B cell (primary cell): Measurements from ENCODE around the gene NME7. TPM values are rescaled to one million over a fixed set of nuclear protein-coding genes. Genes with fewer than 3 reads are reported as not detected.

ENCODE experiments used
- ATAC-seq: fragments of 200-7000 bp; cut with Tn5 transposase; one replicate; pipeline ENCODE4 v1.10.0; 2021; ENCODE audit warnings: low read depth, mild to moderate bottlenecking, moderate number of reproducible peaks, moderate library complexity
- CTCF ChIA-PET: fragments of 350-600 bp; sonication (Branson Sonifier 250); formaldehyde crosslinking; loops from one replicate; lab custom pipeline; 2021; ENCODE audit warnings: antibody characterized with exemption, inconsistent platforms; lab: Charles Lee
- POLR2A ChIA-PET: fragments of 350-600 bp; sonication (Branson Sonifier 250); formaldehyde crosslinking; loops from one replicate; lab custom pipeline; 2021; ENCODE audit warnings: antibody characterized with exemption; lab: Charles Lee
- DNase-seq: peaks from one replicate; pipeline ENCODE4 v3.0.0; 2013
- H2AFZ ChIP-seq: 2 replicates; pipeline ENCODE4 v1.6.1; 2012; ENCODE audit warnings: mild to moderate bottlenecking, low read depth, low read length; ENCODE audit not compliant: insufficient read depth, poor library complexity, severe bottlenecking
- H3K27ac ChIP-seq, 2 donors: 1 replicate in 1 of 2; 2 replicates in 1 of 2; pipeline ENCODE4 v1.5.1; 2012 to 2013; ENCODE audit warnings: low read length in 2 of 2, mild to moderate bottlenecking in 2 of 2, moderate library complexity in 1 of 2
- H3K27me3 ChIP-seq, 4 experiments: fragments of 200-600 bp in 1 of 4; sonication (generic) in 1 of 4; replicated peaks in 1 of 4; 1 replicate in 2 of 4; 2 replicates in 2 of 4; pipeline versions ENCODE4 v1.6.1 to v1.7.0; 2013 to 2016; ENCODE audit warnings: low read length in 3 of 4, mild to moderate bottlenecking in 2 of 4, mixed read lengths in 1 of 4, moderate library complexity in 1 of 4; ENCODE audit not compliant: insufficient read depth in 4 of 4, control insufficient read depth in 3 of 4; ENCODE audit errors: control extremely low read depth in 1 of 4
- H3K36me3 ChIP-seq, 2 experiments: replicated peaks in 1 of 2; 1 replicate in 1 of 2; 2 replicates in 1 of 2; pipeline versions ENCODE4 v1.6.1 to v1.7.1; 2013; ENCODE audit warnings: low read length in 1 of 2; ENCODE audit not compliant: insufficient read depth in 2 of 2, control insufficient read depth in 1 of 2; ENCODE audit errors: control extremely low read depth in 1 of 2, extremely low read depth in 1 of 2
- H3K4me1 ChIP-seq, 2 donors: fragments of 200-600 bp in 1 of 2; sonication (generic) in 1 of 2; 1 replicate in 1 of 2; 2 replicates in 1 of 2; pipeline versions ENCODE4 v1.5.1 to v1.6.1; 2013 to 2017; ENCODE audit warnings: low read length in 2 of 2; ENCODE audit not compliant: control insufficient read depth in 2 of 2, insufficient read depth in 2 of 2
- H3K4me2 ChIP-seq: replicated peaks from 2 replicates; pipeline ENCODE3; 2012; ENCODE audit warnings: mild to moderate bottlenecking, low read depth, low read length; ENCODE audit not compliant: poor library complexity, severe bottlenecking
- H3K4me3 ChIP-seq, 5 experiments: fragments of 200-600 bp in 1 of 5; sonication (generic) in 1 of 5; 1 replicate in 3 of 5; 2 replicates in 2 of 5; pipeline versions ENCODE4 v1.5.1 to v1.7.0; 2011 to 2016; ENCODE audit warnings: low read length in 4 of 5, mild to moderate bottlenecking in 4 of 5, low read depth in 2 of 5, control low read depth in 1 of 5, moderate library complexity in 1 of 5; ENCODE audit not compliant: insufficient read depth in 1 of 5; ENCODE audit errors: control extremely low read depth in 1 of 5, extremely low read depth in 1 of 5
- H3K79me2 ChIP-seq: fragments of 200-600 bp; sonication (generic); one replicate; pipeline ENCODE4 v1.6.0; 2016; ENCODE audit warnings: low read length; ENCODE audit not compliant: control insufficient read depth, insufficient read depth
- H3K9ac ChIP-seq: fragments of 200-600 bp; sonication (generic); 2 replicates; pipeline ENCODE4 v1.6.1; 2017; ENCODE audit warnings: mild to moderate bottlenecking, low read length, moderate library complexity
- H3K9me3 ChIP-seq, 3 donors: one replicate each; pipeline versions ENCODE4 v1.6.1 to v1.7.1; 2013; ENCODE audit warnings: low read length in 2 of 3; ENCODE audit not compliant: control insufficient read depth in 2 of 3, insufficient read depth in 1 of 3; ENCODE audit errors: control extremely low read depth in 1 of 3
- H4K20me1 ChIP-seq: 2 replicates; pipeline ENCODE4 v1.6.0; 2012; ENCODE audit warnings: mild to moderate bottlenecking, low read length; ENCODE audit not compliant: insufficient read depth, control insufficient read depth, poor library complexity, severe bottlenecking
- H3K27ac Mint-ChIP-seq: one replicate; pipeline ENCODE4 v1.8.0; 2021; ENCODE audit warnings: mixed read lengths
- H3K27me3 Mint-ChIP-seq: one replicate; pipeline ENCODE4 v1.8.0; 2021; ENCODE audit warnings: mixed read lengths
- H3K4me1 Mint-ChIP-seq: one replicate; pipeline ENCODE4 v1.8.0; 2021; ENCODE audit warnings: mixed read lengths
- H3K4me3 Mint-ChIP-seq: one replicate; pipeline ENCODE4 v1.8.0; 2021; ENCODE audit warnings: mixed read lengths
- H3K9me3 Mint-ChIP-seq: one replicate; pipeline ENCODE4 v1.8.0; 2022; ENCODE audit warnings: mixed read lengths; ENCODE audit not compliant: insufficient read depth
- CTCF ChIP-seq: fragments of 200-600 bp; IDR thresholded peaks from one replicate; pipeline ENCODE4 v1.8.0; 2022; ENCODE audit warnings: antibody characterized with exemption, mild to moderate bottlenecking
- EZH2 ChIP-seq: IDR thresholded peaks from 2 replicates; pipeline ENCODE4 v1.6.1; 2012; ENCODE audit warnings: borderline replicate concordance, low read depth, mild to moderate bottlenecking, moderate library complexity, low read length; ENCODE audit not compliant: insufficient read depth, poor library complexity, severe bottlenecking
- WGBS: methylation state at CpG from one replicate; pipeline ENCODE4 v1.1.5; 2013; ENCODE audit warnings: missing lambda C conversion rate; ENCODE audit not compliant: insufficient coverage; 5-methylcytosine and 5-hydroxymethylcytosine counted together
- intact Hi-C: fragments of 100-400 bp; cut with micrococcal nuclease; formaldehyde crosslinking; loops from one replicate; pipeline ENCODE4 v1.10.0; 2022
- polyA plus RNA-seq: library from polyadenylated mRNA; depleted of rRNA; stranded (reverse); fragments of >200 nt; gene quantifications from 2 replicates; pipeline ENCODE4 v1.2.3, GENCODE V29; 2012
- total RNA-seq, 2 donors: library from RNA; stranded (reverse); fragments of 120-200 nt in 1 of 2; gene quantifications; 1 replicate in 1 of 2; 2 replicates in 1 of 2; pipeline versions ENCODE4 v1.2.3 to v1.2.4, GENCODE V29; 2013 to 2022

NME7 gene
- total and polyA plus RNA-seq, 2 donors (not counting 1 experiment from before 2014, with no cell fraction given): 3.3 to 14.3 TPM

- Histone ChIP-seq H3K9ac (no peak overlapping the region), H3K36me3 (no peaks in the 10 kb centered on the region), H3K27ac (no peak overlapping the region), H2AFZ (no peak overlapping the region), H3K4me2 (no peak overlapping the region), H3K79me2 (no peaks in the 10 kb centered on the region), H3K9me3 (peaks cover 0 to 7% (median 1%) of the 10 kb centered on the region in 3 donors), H3K4me1 (no peaks in the 10 kb centered on the region), H3K4me3 (no peak overlapping the region), H4K20me1 (no peaks in the 10 kb centered on the region), H3K27me3 (no peaks in the 10 kb centered on the region)
- no peak for DNase-seq
- Mint-ChIP-seq H3K9me3 (peaks cover 2% of the 10 kb centered on the region), H3K27ac (no peak overlapping the region), H3K27me3 (no peaks in the 10 kb centered on the region), H3K4me3 (no peak overlapping the region), H3K4me1 (peaks cover 3% of the 10 kb centered on the region)
- ChIA-PET POLR2A (no interaction called here), CTCF (no interaction called here)
- 98% methylated on average over 4 of the region's 4 CpGs for WGBS
- intact Hi-C loops: no loop called here
- no peak for ATAC-seq
- TF ChIP-seq EZH2 (no peak), CTCF (no peak)
Observed at GRCh38 chr1:169214598-169214997, 153.0 kb downstream of the NME7 start.

- Histone ChIP-seq H2AFZ (no peak overlapping the region), H3K4me1 (no peaks in the 10 kb centered on the region), H3K4me3 (no peak overlapping the region), H3K27ac (no peak overlapping the region), H3K36me3 (no peaks in the 10 kb centered on the region), H3K27me3 (no peaks in the 10 kb centered on the region), H3K79me2 (no peaks in the 10 kb centered on the region), H3K9ac (no peak overlapping the region), H4K20me1 (no peaks in the 10 kb centered on the region), H3K9me3 (peaks cover 0 to 7% (median 1%) of the 10 kb centered on the region in 3 donors), H3K4me2 (no peak overlapping the region)
- ChIA-PET CTCF (no interaction called here), POLR2A (no interaction called here)
- no peak for TF ChIP-seq EZH2
- TF ChIP-seq CTCF: no peak
- no peak overlapping the region for H3K4me3 Mint-ChIP-seq
- no peak for ATAC-seq
- DNase-seq: no peak
- H3K9me3 Mint-ChIP-seq: peaks cover 2% of the 10 kb centered on the region
- H3K27ac Mint-ChIP-seq: no peak overlapping the region
- intact Hi-C loops: no loop called here
- H3K4me1 Mint-ChIP-seq: no peaks in the 10 kb centered on the region
- H3K27me3 Mint-ChIP-seq: no peaks in the 10 kb centered on the region
Observed at GRCh38 chr1:169212088-169212487, 155.5 kb downstream of the NME7 start.
